IMR-90 (cell line): ENCODE results near the gene RPS6KB1. TPM values are rescaled to one million over a fixed set of nuclear protein-coding genes. Genes with fewer than 3 reads are reported as not detected.

ENCODE experiments used
- ATAC-seq: fragments of 200-7000 bp; cut with Tn5 transposase; 2 replicates; pipeline ENCODE4 v1.9.1; 2020; ENCODE audit warnings: low read depth, mild to moderate bottlenecking, moderate library complexity
- BruUV-seq: library from RNA; stranded (reverse); fragments of 400-500 nt; replicated peaks from 2 replicates; lab custom pipeline; 2021; lab: Mats Ljungman, UMichigan
- CTCF ChIA-PET: fragments of 300-600 bp; formaldehyde crosslinking; extraction: SDS; loops from one replicate; lab custom pipeline; 2021; ENCODE audit warnings: antibody characterized with exemption; lab: Yijun Ruan, JAX
- POLR2A ChIA-PET: fragments of 300-600 bp; sonication (Branson Sonifier 250); formaldehyde crosslinking; loops from one replicate; lab custom pipeline; 2022; ENCODE audit warnings: antibody characterized with exemption; ENCODE audit not compliant: unreplicated experiment; lab: Charles Lee
- DNase-seq: peaks from one replicate; pipeline ENCODE4 v3.0.0; 2013
- H2AFZ ChIP-seq: replicated peaks from 2 replicates; pipeline ENCODE3; 2013; ENCODE audit warnings: low read length, mild to moderate bottlenecking; ENCODE audit not compliant: poor library complexity
- H2AK5ac ChIP-seq: 2 replicates; pipeline ENCODE4 v1.6.1; 2013; ENCODE audit warnings: low read depth, low read length, inconsistent platforms
- H2AK9ac ChIP-seq: replicated peaks from 2 replicates; pipeline ENCODE3; 2013; ENCODE audit warnings: mild to moderate bottlenecking, low read depth, low read length, moderate library complexity; ENCODE audit not compliant: poor library complexity
- H2BK120ac ChIP-seq: 2 replicates; pipeline ENCODE4 v1.6.1; 2013; ENCODE audit warnings: low read depth, low read length, inconsistent platforms
- H2BK15ac ChIP-seq: 3 replicates; pipeline ENCODE4 v1.6.1; 2013; ENCODE audit warnings: low read depth, low read length, inconsistent platforms
- H2BK20ac ChIP-seq: 2 replicates; pipeline ENCODE4 v1.6.1; 2013; ENCODE audit warnings: low read depth, mild to moderate bottlenecking, inconsistent platforms, low read length, moderate library complexity
- H2BK5ac ChIP-seq: 2 replicates; pipeline ENCODE4 v1.6.1; 2013; ENCODE audit warnings: mild to moderate bottlenecking, low read depth, low read length, inconsistent platforms; ENCODE audit not compliant: poor library complexity, severe bottlenecking
- H3K14ac ChIP-seq: replicated peaks from 2 replicates; pipeline ENCODE4 v1.6.1; 2013; ENCODE audit warnings: low read depth, low read length, inconsistent platforms
- H3K18ac ChIP-seq: 2 replicates; pipeline ENCODE4 v1.6.1; 2013; ENCODE audit warnings: low read depth, low read length, control low read depth
- H3K23ac ChIP-seq: 2 replicates; pipeline ENCODE4 v1.6.1; 2013; ENCODE audit warnings: low read depth, low read length, inconsistent platforms
- H3K27ac ChIP-seq: 2 replicates; pipeline ENCODE4 v1.5.1; 2013; ENCODE audit warnings: mild to moderate bottlenecking, control low read depth, low read length; ENCODE audit not compliant: insufficient read depth
- H3K27me3 ChIP-seq: 2 replicates; pipeline ENCODE4 v1.6.1; 2013; ENCODE audit warnings: low read length; ENCODE audit not compliant: control insufficient read depth, insufficient read depth
- H3K36me3 ChIP-seq: 2 replicates; pipeline ENCODE4 v1.6.1; 2013; ENCODE audit warnings: low read length, mixed read lengths; ENCODE audit not compliant: control insufficient read depth, insufficient read depth
- H3K4ac ChIP-seq: 2 replicates; pipeline ENCODE4 v1.6.1; 2013; ENCODE audit warnings: low read depth, low read length, inconsistent platforms
- H3K4me1 ChIP-seq: 2 replicates; pipeline ENCODE4 v1.6.1; 2013; ENCODE audit warnings: low read length, mixed read lengths; ENCODE audit not compliant: control insufficient read depth, insufficient read depth
- H3K4me2 ChIP-seq: 2 replicates; pipeline ENCODE4 v1.6.1; 2013; ENCODE audit warnings: low read depth, mild to moderate bottlenecking, control low read depth, low read length, moderate library complexity
- H3K4me3 ChIP-seq: 2 replicates; pipeline ENCODE4 v1.5.1; 2013; ENCODE audit warnings: low read depth, mild to moderate bottlenecking, control low read depth, low read length, moderate library complexity; ENCODE audit not compliant: insufficient read depth
- H3K56ac ChIP-seq: 2 replicates; pipeline ENCODE4 v1.6.1; 2013; ENCODE audit warnings: low read length, inconsistent platforms; ENCODE audit not compliant: insufficient read depth; ENCODE audit errors: extremely low read depth
- H3K79me1 ChIP-seq, 2 experiments: 2 replicates each; pipeline ENCODE4 v1.6.1; 2013; ENCODE audit warnings: low read length in 2 of 2, inconsistent platforms in 1 of 2, low read depth in 1 of 2
- H3K9ac ChIP-seq: 2 replicates; pipeline ENCODE4 v1.6.1; 2013; ENCODE audit warnings: low read depth, low read length, control low read depth
- H3K9me1 ChIP-seq: 2 replicates; pipeline ENCODE4 v1.6.1; 2013; ENCODE audit warnings: low read length, inconsistent platforms; ENCODE audit not compliant: insufficient read depth
- H3K9me3 ChIP-seq: 2 replicates; pipeline ENCODE4 v1.6.1; 2013; ENCODE audit warnings: low read length; ENCODE audit not compliant: control insufficient read depth, insufficient read depth
- H4K20me1 ChIP-seq: 2 replicates; pipeline ENCODE4 v1.6.1; 2013; ENCODE audit warnings: low read length, inconsistent platforms; ENCODE audit not compliant: insufficient read depth
- H4K5ac ChIP-seq: 2 replicates; pipeline ENCODE4 v1.6.1; 2013; ENCODE audit warnings: mild to moderate bottlenecking, low read depth, low read length, control low read depth
- H4K8ac ChIP-seq, 2 experiments: 2 replicates each; pipeline ENCODE4 v1.6.1; 2013; ENCODE audit warnings: low read depth in 2 of 2, low read length in 2 of 2, control low read depth in 1 of 2, inconsistent platforms in 1 of 2
- H4K91ac ChIP-seq: 2 replicates; pipeline ENCODE4 v1.6.1; 2013; ENCODE audit warnings: low read depth, low read length, inconsistent platforms; ENCODE audit not compliant: insufficient read depth
- BHLHE40 ChIP-seq: fragments of 150-350 bp; IDR thresholded peaks from 2 replicates; pipeline ENCODE4 v1.6.1; 2016; ENCODE audit warnings: mild to moderate bottlenecking, low read depth, low read length
- CEBPB ChIP-seq: IDR thresholded peaks from 2 replicates; pipeline ENCODE4 v1.6.1; 2012; ENCODE audit warnings: low read depth, low read length, improper control_type of control experiment
- CHD1 ChIP-seq: IDR thresholded peaks from 2 replicates; pipeline ENCODE4 v1.6.1; 2012; ENCODE audit warnings: low read depth, low read length, improper control_type of control experiment
- CTCF ChIP-seq: conservative IDR thresholded peaks from 2 replicates; pipeline ENCODE4 v1.5.1; 2012; ENCODE audit warnings: mild to moderate bottlenecking, low read depth, low read length, improper control_type of control experiment
- ELK1 ChIP-seq: fragments of 150-350 bp; IDR thresholded peaks from 2 replicates; pipeline ENCODE4 v1.6.1; 2016; ENCODE audit warnings: low read depth, mild to moderate bottlenecking, low read length, moderate library complexity, borderline replicate concordance
- FOS ChIP-seq: fragments of 150-350 bp; IDR thresholded peaks from 2 replicates; pipeline ENCODE4 v1.6.1; 2016; ENCODE audit warnings: low read depth, low read length
- MAFK ChIP-seq: IDR thresholded peaks from 2 replicates; pipeline ENCODE4 v1.6.1; 2012; ENCODE audit warnings: low read depth, low read length, improper control_type of control experiment
- MAZ ChIP-seq: IDR thresholded peaks from 2 replicates; pipeline ENCODE4 v1.6.1; 2012; ENCODE audit warnings: low read depth, mild to moderate bottlenecking, low read length, improper control_type of control experiment, moderate library complexity, borderline replicate concordance
- MXI1 ChIP-seq: IDR thresholded peaks from 2 replicates; pipeline ENCODE4 v1.6.1; 2012; ENCODE audit warnings: low read depth, mild to moderate bottlenecking, low read length, moderate library complexity, borderline replicate concordance
- NFE2L2 ChIP-seq: fragments of 150-350 bp; IDR thresholded peaks from 2 replicates; pipeline ENCODE4 v1.6.1; 2016; ENCODE audit warnings: low read depth, mild to moderate bottlenecking, low read length
- POLR2A ChIP-seq: IDR thresholded peaks from 2 replicates; pipeline ENCODE4 v1.6.1; 2012; ENCODE audit warnings: mild to moderate bottlenecking, low read depth, low read length
- RAD21 ChIP-seq: IDR thresholded peaks from 2 replicates; pipeline ENCODE4 v1.6.1; 2012; ENCODE audit warnings: low read length, improper control_type of control experiment
- RCOR1 ChIP-seq: IDR thresholded peaks from 2 replicates; pipeline ENCODE4 v1.6.1; 2012; ENCODE audit warnings: mild to moderate bottlenecking, low read length, improper control_type of control experiment; ENCODE audit not compliant: insufficient replicate concordance
- RFX5 ChIP-seq: IDR thresholded peaks from 2 replicates; pipeline ENCODE4 v1.8.0; 2012; ENCODE audit warnings: low read depth, mild to moderate bottlenecking, low read length, moderate library complexity
- SMC3 ChIP-seq: fragments of 150-350 bp; IDR thresholded peaks from 2 replicates; pipeline ENCODE4 v1.6.1; 2016; ENCODE audit warnings: low read depth, mild to moderate bottlenecking, antibody characterized with exemption, low read length, moderate library complexity
- USF2 ChIP-seq: fragments of 150-350 bp; IDR thresholded peaks from 2 replicates; pipeline ENCODE4 v1.6.1; 2017; ENCODE audit warnings: mild to moderate bottlenecking, antibody characterized with exemption, low read length, low read depth
- dilution Hi-C: fragments of 300-500 bp; cut with HindIII; formaldehyde crosslinking; loops from one replicate; pipeline ENCODE4 v1.14.3; 2018; ENCODE audit warnings: low sequenced_read_pairs; ENCODE audit not compliant: unreplicated experiment
- in situ Hi-C: fragments of 300-500 bp; cut with MboI; formaldehyde crosslinking; loops from 3 replicates; pipeline ENCODE4 v1.14.3; 2019; ENCODE audit warnings: low sequenced_read_pairs, inconsistent platforms, mixed read lengths
- intact Hi-C: fragments of 100-400 bp; cut with micrococcal nuclease; formaldehyde crosslinking; loops from 2 replicates; pipeline ENCODE4 v1.10.0; 2022
- polyA plus RNA-seq, 3 experiments: library from polyadenylated mRNA; depleted of rRNA; stranded (reverse); fragments of >200 nt; gene quantifications; 2 replicates each; pipeline ENCODE4 v1.2.3, GENCODE V29; 2012; ENCODE audit warnings: low replicate concordance in 1 of 3
- total RNA-seq: library from RNA; depleted of rRNA; stranded (reverse); fragments of >200 nt; gene quantifications from 2 replicates; pipeline ENCODE4 v1.2.3, GENCODE V29; 2012

Gene RPS6KB1
- total and polyA plus RNA-seq, 2 of the 4 experiments (the other 2 are of a cell fraction) = 11.7 to 20.3 TPM

GRCh38 chr17:59916446-59916845 lies 23.5 kb downstream of the RPS6KB1 start:
- Histone ChIP-seq H3K4me1 (no peaks in the 10 kb centered on the region), H2BK5ac (no peak overlapping the region), H4K5ac (no peak overlapping the region), H3K9me3 (no peaks in the 10 kb centered on the region), H2AK5ac (no peak overlapping the region), H4K91ac (no peak overlapping the region), H3K27me3 (no peaks in the 10 kb centered on the region), H4K20me1 (no peaks in the 10 kb centered on the region), H3K9me1 (no peaks in the 10 kb centered on the region), H3K4ac (no peak overlapping the region), H3K14ac (no peak overlapping the region), H3K27ac (no peak overlapping the region), H2AFZ (no peak overlapping the region), H3K79me1 (peaks cover 10 to 15% of the 10 kb centered on the region in 2 experiments; a peak in 3 of 4 replicates), H2BK15ac (no peak overlapping the region), H3K23ac (no peak overlapping the region), H3K56ac (no peak overlapping the region), H3K9ac (no peak overlapping the region), H2AK9ac (no peak overlapping the region), H2BK120ac (no peak overlapping the region), H4K8ac (no peak overlapping the region), H3K36me3 (peaks cover 31% of the 10 kb centered on the region), H3K4me3 (no peak overlapping the region), H3K4me2 (no peak overlapping the region), H2BK20ac (no peak overlapping the region), H3K18ac (no peak overlapping the region)
- no peak for ATAC-seq
- in situ Hi-C loops (loop anchor here (10.0 kb wide), 1 partner anchor 118 kb away; no protein-coding TSS in a partner anchor), dilution Hi-C loops (no loop called here), intact Hi-C loops (loop anchor here (5.0 to 10.0 kb wide), 2 partner anchors 36 to 118 kb away; no protein-coding TSS in a partner anchor)
- ChIA-PET POLR2A (no interaction called here), CTCF (no interaction called here)
- DNase-seq = no peak
- TF ChIP-seq RFX5 = no peak
- no peak for TF ChIP-seq CHD1
- TF ChIP-seq ELK1 = no peak
- no peak for TF ChIP-seq FOS
- no peak for TF ChIP-seq RAD21
- no peak for TF ChIP-seq CTCF
- no peak for TF ChIP-seq CEBPB
- no peak for TF ChIP-seq MAZ
- no peak for TF ChIP-seq USF2
- TF ChIP-seq RCOR1 = no peak
- no peak for TF ChIP-seq BHLHE40
- TF ChIP-seq MAFK = no peak
- no peak for TF ChIP-seq SMC3
- no peak for TF ChIP-seq MXI1
- no peak for TF ChIP-seq POLR2A
- TF ChIP-seq NFE2L2 = no peak
- no TSS peak for BruUV-seq
